ENCODE measurements around the gene CLEC2A.
"Not testable (repeated sequence)": the region's sequence is repeated elsewhere in the genome, so short reads cannot be mapped to it uniquely, and the experiment has no call there.

The CLEC2A gene

DNA sequence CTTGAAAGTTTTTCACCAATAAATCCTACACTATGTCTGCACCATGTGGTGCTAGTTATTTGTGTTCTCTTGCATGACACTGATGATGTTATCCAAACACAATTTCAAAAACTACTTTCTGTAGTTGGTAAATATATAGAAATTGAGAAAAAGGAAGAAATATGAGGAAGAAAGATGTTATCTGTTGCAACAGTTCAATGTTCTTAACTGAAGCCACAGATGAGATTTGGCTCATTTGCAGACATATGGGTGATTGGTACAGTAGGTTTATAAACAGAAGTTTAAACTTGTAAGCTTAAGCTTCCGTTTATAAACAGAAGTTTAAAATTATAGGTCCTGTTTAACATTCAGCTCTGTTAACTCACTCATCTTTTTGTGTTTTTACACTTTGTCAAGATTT lies 39.0 kb upstream of the CLEC2A start, which contains the start of gene CLEC12A:
CLEC12A (plus strand) TSS at position 229 of the 400 bp plus-strand sequence. CDS start 188 bp downstream, outside the sequence.
- DNase-seq (ENCODE audit: low read depth, low spot score), result no peak
- H3K4me3 ChIP-seq (ENCODE audit: low read depth, low read length), result no peak within 1 kb of the TSS
- ChIA-PET CTCF (no interaction called here), POLR2A (no interaction called here)
- TF ChIP-seq, protein P1, sequence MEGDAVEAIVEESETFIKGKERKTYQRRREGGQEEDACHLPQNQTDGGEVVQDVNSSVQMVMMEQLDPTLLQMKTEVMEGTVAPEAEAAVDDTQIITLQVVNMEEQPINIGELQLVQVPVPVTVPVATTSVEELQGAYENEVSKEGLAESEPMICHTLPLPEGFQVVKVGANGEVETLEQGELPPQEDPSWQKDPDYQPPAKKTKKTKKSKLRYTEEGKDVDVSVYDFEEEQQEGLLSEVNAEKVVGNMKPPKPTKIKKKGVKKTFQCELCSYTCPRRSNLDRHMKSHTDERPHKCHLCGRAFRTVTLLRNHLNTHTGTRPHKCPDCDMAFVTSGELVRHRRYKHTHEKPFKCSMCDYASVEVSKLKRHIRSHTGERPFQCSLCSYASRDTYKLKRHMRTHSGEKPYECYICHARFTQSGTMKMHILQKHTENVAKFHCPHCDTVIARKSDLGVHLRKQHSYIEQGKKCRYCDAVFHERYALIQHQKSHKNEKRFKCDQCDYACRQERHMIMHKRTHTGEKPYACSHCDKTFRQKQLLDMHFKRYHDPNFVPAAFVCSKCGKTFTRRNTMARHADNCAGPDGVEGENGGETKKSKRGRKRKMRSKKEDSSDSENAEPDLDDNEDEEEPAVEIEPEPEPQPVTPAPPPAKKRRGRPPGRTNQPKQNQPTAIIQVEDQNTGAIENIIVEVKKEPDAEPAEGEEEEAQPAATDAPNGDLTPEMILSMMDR (IDR thresholded peaks at IDR 0.05; ENCODE audit: insufficient read depth, low read length, missing control alignments), result no peak

DNA sequence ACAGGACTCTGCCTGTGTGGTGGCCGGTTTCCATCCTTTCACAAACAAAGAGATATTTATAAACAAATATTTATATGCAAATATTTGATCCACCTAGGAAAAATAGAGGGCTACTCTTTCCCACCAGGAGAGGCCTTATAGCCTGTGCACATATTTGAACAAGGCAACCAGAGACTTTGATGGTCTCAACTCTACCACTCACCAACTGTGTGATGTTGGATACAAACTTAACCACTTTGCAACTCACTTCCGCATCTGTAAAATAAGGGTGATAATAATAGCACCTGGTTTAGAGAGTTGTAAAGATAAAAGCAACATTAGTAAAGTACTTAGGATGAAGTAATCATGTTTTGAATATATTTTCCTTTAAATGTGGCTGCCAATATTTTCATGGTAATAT lies 37.5 kb upstream of the CLEC2A start:
- no peak overlapping the region for H3K4me3 ChIP-seq (ENCODE audit: low read depth, low read length)
- TF ChIP-seq, protein P1 (IDR thresholded peaks at IDR 0.05; ENCODE audit: insufficient read depth, low read length, missing control alignments), result no peak
- DNase-seq (ENCODE audit: low read depth, low spot score), result no peak
- ChIA-PET CTCF (interaction anchor here (0.6 kb wide), 1 partner anchor 220 kb away, joined by 3 read pairs; no protein-coding TSS in a partner anchor), POLR2A (no interaction called here)

DNA sequence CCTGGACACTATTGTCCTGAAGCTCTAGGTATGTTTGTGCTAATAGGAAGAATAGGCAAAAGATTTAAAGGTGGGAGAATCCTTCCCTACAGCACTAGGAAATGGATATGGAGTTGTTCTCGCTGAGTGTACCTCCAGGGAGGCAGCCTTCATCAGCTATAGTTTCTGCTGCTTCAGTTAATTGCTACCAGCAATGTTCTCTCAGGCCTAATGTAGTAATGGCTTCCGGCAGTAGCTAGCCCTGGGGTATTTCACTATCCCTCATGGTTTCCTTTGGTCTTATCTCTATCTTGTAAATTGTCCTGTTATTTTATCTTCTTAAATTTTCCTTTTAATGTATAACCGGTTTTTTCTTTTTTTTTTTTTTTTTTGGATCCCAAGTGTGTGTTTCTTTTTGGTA lies 29.7 kb upstream of the CLEC2A start:
- no peak overlapping the region for H3K4me3 ChIP-seq (ENCODE audit: low read depth, low read length)
- TF ChIP-seq, protein P1 (IDR thresholded peaks at IDR 0.05; ENCODE audit: insufficient read depth, low read length, missing control alignments), result no peak
- ChIA-PET CTCF (interaction anchor here (0.9 kb wide), 1 partner anchor 211 kb away, joined by 3 read pairs; no protein-coding TSS in a partner anchor), POLR2A (no interaction called here)
- DNase-seq (ENCODE audit: low read depth, low spot score), result no peak

DNA sequence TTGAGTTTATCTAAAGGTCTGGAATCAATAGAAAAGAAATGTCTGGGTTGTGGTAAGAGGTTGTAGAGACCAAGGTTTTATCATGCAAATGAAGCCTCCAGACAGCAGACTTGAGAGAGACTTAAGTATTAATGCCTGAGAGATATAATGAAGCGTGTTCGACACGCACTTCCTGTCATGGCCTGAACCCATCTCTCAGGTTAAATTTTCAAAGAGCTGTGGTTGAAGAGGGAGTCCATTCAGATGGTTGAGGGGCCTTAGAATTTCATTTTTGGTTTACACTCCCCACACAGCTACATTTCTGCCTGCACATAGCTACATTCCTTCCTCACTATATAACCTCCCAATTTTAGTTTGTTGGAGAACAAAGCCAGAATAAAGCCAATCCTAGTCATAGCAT lies 28.9 kb upstream of the CLEC2A start:
- POLR2A ChIA-PET, result no interaction called here
- TF ChIP-seq, protein P1 (IDR thresholded peaks at IDR 0.05; ENCODE audit: insufficient read depth, low read length, missing control alignments), result no peak
- DNase-seq (ENCODE audit: low read depth, low spot score), result no peak
- CTCF ChIA-PET, result no interaction called here
- H3K4me3 ChIP-seq (ENCODE audit: low read depth, low read length), result no peak overlapping the region

DNA sequence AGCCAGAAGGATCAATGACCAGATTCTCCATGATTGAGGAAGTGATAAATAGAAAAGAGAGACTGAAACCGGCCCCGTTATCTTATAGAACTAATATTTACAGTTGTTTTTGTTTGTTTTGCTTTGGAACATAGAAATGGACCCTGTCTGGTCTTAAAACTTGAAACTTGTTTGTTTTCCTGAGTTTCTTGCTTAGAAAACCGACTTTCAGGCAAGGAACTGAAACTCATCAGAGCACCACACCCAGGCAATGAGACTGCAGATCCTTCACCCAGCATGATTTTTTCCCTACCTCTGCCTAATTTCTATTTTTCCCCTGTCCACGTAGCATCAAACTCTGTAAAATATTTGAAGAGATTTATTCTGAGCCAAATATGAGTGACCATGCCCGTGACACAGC lies 28.4 kb upstream of the CLEC2A start:
- ChIA-PET POLR2A (no interaction called here), CTCF (no interaction called here)
- no peak overlapping the region for H3K4me3 ChIP-seq (ENCODE audit: low read depth, low read length)

DNA sequence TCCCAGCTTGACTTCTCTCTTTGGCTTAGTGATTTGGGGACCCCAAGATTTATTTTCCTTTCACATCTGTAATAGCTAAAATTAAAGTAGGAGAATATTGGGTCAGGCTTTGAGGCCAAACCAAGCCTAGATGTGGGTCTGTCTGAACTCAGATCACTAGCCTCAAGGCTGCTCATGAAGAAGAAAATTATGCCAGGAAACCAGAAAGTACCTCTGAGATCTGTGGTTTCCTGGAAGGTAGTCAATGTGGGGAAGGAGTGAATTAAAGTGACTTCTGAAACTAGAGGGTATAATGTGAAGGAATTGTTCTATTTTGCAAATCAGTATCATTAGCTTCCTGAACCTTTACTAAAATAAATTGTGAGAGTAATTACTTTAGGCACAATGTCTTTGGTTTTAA lies 25.7 kb upstream of the CLEC2A start:
- ChIA-PET POLR2A (no interaction called here), CTCF (no interaction called here)
- TF ChIP-seq, protein P1 (IDR thresholded peaks at IDR 0.05; ENCODE audit: insufficient read depth, low read length, missing control alignments), result no peak
- no peak overlapping the region for H3K4me3 ChIP-seq (ENCODE audit: low read depth, low read length)
- no peak for DNase-seq (ENCODE audit: low read depth, low spot score)

More for the DNA sequence above, 28.4 kb upstream of the CLEC2A start:
- no peak for DNase-seq (ENCODE audit: low read depth, low spot score)
- TF ChIP-seq, protein P1 (IDR thresholded peaks at IDR 0.05; ENCODE audit: insufficient read depth, low read length, missing control alignments), result no peak

DNA sequence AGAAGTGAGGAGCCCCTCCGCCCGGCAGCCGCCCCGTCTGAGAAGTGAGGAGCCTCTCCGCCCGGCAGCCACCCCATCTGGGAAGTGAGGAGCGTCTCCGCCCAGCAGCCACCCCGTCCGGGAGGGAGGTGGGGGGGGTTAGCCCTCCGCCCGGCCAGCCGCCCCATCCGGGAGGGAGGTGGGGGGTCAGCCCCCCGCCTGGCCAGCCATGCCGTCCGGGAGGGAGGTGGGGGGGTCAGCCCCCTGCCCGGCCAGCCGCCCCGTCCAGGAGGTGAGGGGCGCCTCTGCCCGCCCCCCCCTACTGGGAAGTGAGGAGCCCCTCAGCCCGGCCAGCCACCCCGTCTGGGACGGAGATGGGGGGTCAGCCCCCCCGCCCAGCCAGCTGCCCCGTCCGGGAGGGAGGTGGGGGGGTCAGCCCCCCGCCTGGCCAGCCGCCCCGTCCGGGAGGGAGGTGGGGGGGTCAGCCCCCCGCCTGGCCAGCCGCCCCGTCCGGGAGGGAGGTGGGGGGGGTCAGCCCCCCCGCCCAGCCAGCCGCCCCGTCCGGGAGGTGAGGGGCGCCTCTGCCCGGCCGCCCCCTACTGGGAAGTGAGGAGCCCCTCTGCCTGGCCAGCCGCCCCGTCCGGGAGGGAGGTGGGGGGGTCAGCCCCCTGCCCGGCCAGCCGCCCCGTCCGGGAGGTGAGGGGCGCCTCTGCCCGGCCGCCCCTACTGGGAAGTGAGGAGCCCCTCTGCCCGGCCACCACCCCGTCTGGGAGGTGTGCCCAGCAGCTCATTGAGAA lies 21.0 kb upstream of the CLEC2A start:
- POLR2A ChIA-PET; H3K4me3 ChIP-seq (ENCODE audit: low read depth, low read length); DNase-seq (ENCODE audit: low read depth, low spot score); CTCF ChIA-PET: not testable (repeated sequence)

All from AG04449 (cell line).